Measurements from ENCODE around the gene CHCHD4.

CHCHD4 gene

GRCh38 chr3:14124615-14125192, at the start of gene CHCHD4, which contains the start of gene TMEM43:
CHCHD4 (minus strand) TSS chr3:14124870; CDS start chr3:14124676, 194 bp downstream.
TMEM43 (plus strand) TSS chr3:14125052; CDS start chr3:14125194, 142 bp downstream.
- DNase-seq: peak; percentile 95 to 99

DNA sequence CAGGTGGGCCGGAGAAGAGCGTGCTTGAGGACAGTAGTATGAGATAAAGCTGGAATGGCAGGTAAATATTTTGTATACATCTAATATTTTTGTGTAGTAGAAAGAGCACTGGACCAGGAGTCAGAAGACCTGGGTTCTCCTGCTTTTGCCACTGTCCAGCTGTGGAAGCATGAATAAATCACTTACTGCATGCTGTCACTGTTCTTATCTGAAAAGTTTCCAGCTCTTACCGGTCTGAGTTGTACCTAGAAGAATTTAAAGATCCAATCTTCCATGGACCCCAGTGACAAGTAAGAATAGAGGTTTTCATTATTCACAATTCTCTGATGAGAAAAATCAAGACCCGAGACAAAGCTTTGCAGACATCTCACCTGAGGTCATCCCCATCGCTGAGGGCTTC, 47.8 kb upstream of the CHCHD4 start:
- no peak for DNase-seq

DNA sequence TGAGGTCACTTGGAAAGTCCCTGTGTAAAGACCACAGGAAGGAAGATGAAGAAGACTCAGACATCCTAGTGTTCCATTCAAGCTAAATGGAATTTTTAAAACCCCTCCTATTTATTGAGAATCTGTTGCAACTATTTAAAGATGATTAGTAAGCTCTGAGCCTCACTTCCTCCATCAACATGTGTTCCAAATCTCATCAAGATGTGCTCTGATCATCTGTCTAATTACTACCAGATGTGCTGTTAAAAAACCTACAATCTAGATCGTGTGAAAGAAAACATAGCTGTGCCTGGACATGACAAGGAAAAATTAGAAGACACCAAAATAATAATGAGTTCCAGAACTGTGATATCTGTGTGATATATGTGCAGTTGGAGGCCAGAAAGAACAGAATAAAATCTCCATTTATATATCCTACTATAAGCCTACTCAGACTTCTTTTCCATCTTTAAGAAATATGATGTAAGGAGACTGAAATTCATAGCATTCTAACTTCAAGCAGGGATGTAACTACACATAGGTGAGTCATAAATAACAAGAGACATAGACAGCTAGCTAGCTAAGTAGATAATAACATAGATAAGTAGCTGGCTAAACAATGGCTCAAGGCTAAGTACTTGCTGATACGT, 46.0 kb upstream of the CHCHD4 start:
- DNase-seq: no peak

GRCh38 chr3:14169871-14170270, 45.2 kb upstream of the CHCHD4 start:
- no peak for DNase-seq

- no peak for DNase-seq
These were observed 44.8 kb upstream of the CHCHD4 start for GRCh38 chr3:14169435-14169834.

DNA sequence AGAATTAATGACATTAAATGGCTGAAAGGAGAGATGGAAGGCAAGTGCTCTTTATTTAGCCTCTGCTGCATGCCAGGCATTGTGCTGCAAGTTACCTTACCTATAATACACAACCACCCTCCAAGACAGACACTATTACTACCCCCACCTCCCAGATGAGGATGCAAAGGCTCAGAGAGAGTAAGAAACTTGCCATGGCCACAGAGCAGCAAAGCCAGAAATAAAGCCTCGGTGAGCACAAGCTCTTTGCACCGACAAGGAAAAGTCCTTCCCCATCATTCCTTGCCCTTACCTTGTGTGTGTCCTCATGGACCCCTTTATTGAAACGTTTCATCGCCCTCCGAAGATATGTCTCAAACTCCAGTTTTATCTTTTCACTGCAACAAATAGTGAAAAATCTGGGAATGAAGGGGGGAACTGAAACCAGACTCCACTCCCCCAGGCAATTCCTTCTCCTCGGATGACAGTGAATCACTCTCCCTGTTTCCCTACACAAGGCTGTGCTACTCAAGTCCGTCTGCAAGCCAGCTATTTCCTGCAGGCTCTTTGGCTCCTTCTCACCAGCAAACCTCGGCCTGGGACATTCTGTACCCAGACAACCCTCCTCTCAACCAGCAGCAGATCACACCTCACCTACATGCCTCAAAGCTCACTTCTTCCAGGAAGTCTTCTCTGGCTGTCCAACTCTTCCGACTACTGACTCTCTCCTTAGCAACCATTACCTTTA, 42.4 kb upstream of the CHCHD4 start:
- DNase-seq: no peak

DNA sequence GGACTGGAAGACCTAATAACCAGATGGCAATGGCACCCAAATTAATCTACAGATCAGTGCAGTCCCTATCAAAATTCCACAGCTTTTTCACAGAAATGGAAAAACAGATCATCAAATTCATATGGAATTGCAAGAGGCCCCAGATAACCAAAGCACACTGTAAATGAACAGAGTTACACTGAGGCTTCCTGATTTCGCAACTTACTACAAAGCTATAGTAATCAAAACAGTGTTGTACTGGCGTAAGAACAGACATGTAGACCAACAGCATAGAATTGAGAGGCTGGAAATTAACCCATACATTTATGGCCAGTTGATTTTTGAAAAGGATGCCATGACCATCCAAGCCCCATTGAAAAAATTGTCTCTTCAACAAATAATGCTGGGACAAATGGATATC, 37.5 kb upstream of the CHCHD4 start:
- DNase-seq: no peak

DNA sequence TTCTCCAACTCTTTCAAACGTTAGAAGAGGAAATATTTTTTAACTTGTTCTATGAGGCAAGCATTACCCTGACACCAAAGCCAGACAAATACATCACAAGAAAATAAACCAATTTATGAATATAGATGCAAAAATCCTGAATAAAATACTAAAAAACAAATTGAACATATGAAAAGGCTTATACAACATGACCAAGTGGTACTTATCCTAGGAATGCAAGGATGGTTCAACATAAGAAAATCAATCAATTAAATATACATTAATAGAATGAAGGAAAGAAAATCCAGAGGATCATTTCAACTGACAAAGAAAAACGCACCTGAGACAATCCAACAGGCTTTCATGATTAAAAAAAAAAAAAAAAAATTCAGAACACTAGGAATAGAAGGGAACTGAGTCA, 36.6 kb upstream of the CHCHD4 start:
- no peak for DNase-seq

- no peak for DNase-seq
These were observed 34.8 kb upstream of the CHCHD4 start for GRCh38 chr3:14159426-14159825.

DNA sequence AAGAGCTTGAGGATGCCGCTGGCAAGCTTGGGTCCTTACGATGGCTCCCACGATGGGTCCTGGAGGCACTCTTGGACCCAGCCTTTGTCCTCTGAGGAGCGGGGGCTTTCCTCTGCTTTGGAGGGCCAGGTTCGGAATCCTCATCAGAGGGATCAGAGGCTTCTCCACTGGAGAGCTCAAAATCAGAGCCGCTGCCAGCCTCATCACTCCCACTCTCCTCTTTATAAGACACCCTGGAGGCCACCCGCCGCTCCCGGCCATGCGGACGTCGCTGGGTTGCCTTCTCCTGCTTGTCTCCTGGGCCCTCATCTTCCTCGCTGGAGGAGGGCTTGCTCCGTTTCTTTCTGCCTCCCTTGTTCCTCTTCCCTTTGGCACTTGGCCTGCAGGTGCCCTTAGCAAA, 33.7 kb upstream of the CHCHD4 start:
- no peak for DNase-seq

GRCh38 chr3:14157951-14158350, 33.3 kb upstream of the CHCHD4 start:
- DNase-seq: no peak

DNA sequence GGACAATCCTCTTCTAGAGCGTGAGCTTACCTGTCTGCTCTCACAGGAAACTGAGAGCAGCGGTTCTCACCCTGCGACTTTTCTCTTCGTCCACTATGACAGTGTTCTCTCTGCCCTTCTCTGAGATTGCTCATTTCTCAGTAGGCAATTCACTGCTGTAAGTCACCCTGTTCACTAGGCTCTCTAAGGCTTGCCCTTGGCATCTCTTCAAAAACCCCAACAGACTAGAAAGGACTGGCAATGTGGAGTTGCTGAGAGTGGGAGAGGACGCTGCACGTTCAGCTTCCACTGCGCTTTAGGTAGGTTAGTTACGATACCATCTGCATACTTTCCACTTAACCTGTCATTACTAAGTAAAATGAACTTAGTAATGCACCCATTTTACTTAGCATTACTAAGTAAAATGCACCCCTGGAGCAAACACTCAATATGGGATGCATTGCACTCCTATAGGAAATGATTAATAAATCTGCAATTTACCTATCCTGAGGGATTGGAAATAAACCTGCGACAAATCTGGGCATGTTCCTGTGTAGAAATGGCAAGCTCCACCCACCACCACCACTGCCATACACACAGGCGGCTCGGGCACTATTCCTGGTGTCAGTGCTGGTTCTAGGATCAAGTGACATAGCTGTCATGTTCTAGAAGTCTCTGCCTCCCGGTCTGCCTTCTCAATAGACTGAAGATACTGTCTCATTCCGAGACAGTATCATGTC, 32.3 kb upstream of the CHCHD4 start:
- no peak for DNase-seq

GRCh38 chr3:14156201-14156600, 31.5 kb upstream of the CHCHD4 start:
- no peak for DNase-seq

DNA sequence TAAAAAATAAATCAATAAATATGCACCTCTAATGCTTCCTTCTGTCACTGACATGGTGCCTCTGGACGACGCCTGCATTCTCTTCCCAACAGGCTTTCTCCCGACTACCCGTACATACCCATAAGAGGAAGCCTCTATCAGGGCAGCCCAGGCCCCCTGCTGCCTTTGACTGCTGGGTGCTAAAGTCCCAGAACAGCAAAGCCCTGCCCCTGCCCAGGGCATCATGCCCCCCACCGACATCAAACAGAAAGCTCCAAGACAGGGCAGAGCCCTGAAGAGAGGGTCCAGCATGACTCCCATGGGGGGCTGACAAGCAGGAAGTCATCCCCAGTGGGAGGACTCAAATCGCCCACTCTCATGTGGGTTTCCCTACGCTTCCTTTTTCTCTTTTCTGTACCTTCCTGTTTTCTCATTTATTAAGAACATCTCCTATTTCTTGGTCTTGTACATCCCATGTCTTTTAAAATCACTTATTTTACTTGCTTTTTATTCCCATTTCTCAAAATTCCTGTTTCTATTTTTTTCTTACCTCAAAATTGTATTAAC, 30.3 kb upstream of the CHCHD4 start:
- DNase-seq: no peak

DNA sequence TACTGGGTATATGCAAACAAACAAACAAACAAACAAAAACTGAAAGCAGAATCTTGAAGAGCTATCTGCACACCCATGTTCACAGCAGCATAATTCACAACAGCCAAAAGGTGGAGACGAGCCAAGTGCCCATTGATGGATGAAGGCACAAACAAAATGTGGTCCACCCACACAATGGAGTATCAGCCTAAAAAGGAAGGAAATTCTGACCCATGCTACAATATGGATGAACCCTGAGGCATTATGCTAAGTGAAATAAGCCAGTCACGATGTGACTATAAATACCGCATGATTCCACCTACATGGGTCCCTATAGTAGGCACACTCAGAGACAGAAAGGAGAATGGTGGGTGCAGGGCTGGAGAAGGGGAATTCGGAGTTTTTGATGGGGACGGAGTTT, 29.6 kb upstream of the CHCHD4 start:
- no peak for DNase-seq

- no peak for DNase-seq
These were observed 29.0 kb upstream of the CHCHD4 start for GRCh38 chr3:14153663-14154062.

DNA sequence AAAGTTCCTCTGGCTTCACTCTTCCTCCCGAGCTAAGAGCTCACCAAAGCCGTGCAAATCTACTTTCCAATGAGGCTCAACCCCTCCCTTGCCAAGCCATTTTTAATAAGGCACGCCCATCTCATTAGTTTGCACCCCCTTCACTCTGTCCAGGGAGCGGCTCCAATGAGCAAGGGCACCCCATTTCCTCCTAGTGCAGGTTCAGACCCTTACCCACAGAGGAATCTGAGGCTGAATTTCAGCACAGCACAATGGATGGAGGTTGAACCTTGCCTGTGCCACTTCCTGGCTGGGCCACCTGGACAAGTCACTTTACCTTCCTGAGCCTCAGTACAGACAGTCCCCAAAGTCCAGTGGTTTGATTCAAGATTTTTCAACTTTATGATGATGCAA, 28.3 kb upstream of the CHCHD4 start:
- no peak for DNase-seq

DNA sequence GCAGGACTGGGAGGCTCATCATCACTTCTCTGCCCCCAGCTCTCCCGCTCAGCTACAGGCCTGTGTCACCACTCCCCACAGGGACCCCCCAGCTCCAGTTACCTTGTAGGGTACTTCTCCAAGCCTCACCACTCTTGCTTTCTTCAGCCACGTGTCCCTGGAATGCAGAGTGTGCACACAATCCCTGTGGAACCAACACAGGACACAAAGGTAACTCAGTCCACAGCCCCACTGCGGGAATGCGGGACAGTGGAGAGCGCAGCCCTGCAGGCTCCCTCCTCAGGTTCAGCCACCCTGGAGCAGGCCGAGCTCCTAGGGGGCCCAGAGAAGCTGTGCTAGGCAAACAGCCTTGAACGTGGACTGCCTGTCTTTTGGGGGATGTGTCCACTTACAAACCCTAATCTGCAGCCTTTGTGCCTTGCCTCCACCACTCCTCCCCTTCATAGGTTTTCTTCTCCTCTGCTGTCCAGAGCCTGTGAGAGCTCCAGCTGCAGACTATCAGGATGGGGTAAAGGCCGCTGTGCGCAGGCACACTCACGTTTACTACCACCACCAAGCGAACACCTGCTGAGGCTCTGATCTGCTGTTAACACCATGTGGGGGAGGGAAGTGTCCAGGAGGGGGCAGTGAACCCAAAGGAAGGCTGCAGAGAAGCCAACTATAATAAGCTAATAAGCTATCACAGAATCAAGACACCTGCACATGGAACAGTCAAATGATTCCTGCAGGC, 27.7 kb upstream of the CHCHD4 start:
- no peak for DNase-seq

GRCh38 chr3:14151471-14152083, 26.9 kb upstream of the CHCHD4 start:
- no peak for DNase-seq

GRCh38 chr3:14150491-14151230, 26.0 kb upstream of the CHCHD4 start:
- DNase-seq: no peak

GRCh38 chr3:14150078-14150477, 25.4 kb upstream of the CHCHD4 start:
- DNase-seq: no peak

Measured in stimulated activated CD4-positive, alpha-beta T cell treated with anti-CD3 and anti-CD28 coated beads, Interleukin-4, amount 100 ng/mL, for 4 hours (primary cell).